SK-N-SH treated with all-trans-retinoic acid at 6 μM for 48 hours (cell line): ENCODE results near the gene DAGLA.
"Not testable (repeated sequence)": the region's sequence is repeated elsewhere in the genome, so short reads cannot be mapped to it uniquely, and the experiment has no call there.

Experiments used
- ATAC-seq: fragments of 200-7000 bp; cut with Tn5 transposase; 3 replicates; pipeline ENCODE4 v1.9.1; 2020; ENCODE audit warnings: mild to moderate bottlenecking, moderate library complexity
- ARNTL ChIP-seq: fragments of 450-650 bp; formaldehyde crosslinking; IDR thresholded peaks from 2 replicates; pipeline ENCODE4 v1.5.0; 2020; ENCODE audit warnings: low read depth, mild to moderate bottlenecking, moderate library complexity, borderline replicate concordance
- BACH2 ChIP-seq: fragments of 250-450 bp; sonication (Bioruptor Pico); IDR thresholded peaks from 2 replicates; pipeline ENCODE4 v1.9.0; 2021; ENCODE audit warnings: mild to moderate bottlenecking, borderline replicate concordance
- CSDC2 ChIP-seq: fragments of 250-450 bp; sonication (Bioruptor Pico); IDR thresholded peaks from 2 replicates; pipeline ENCODE4 v1.5.0; 2020; ENCODE audit warnings: mild to moderate bottlenecking, moderate library complexity
- ESRRG ChIP-seq: fragments of 250-450 bp; sonication (Bioruptor Pico); IDR thresholded peaks from 2 replicates; pipeline ENCODE4 v1.6.1; 2021; ENCODE audit warnings: mild to moderate bottlenecking
- ISL1 ChIP-seq: fragments of 250-450 bp; sonication (Bioruptor Pico); IDR thresholded peaks from 2 replicates; pipeline ENCODE4 v2.1.2; 2022; ENCODE audit warnings: mild to moderate bottlenecking, moderate library complexity
- PPARA ChIP-seq: fragments of 250-450 bp; sonication (Bioruptor Pico); IDR thresholded peaks from 2 replicates; pipeline ENCODE4 v1.5.0; 2020; ENCODE audit warnings: mild to moderate bottlenecking, borderline replicate concordance
- RARB ChIP-seq: fragments of 250-450 bp; sonication (Bioruptor Pico); IDR thresholded peaks from 2 replicates; pipeline ENCODE4 v1.8.0; 2021; ENCODE audit warnings: mild to moderate bottlenecking, moderate library complexity
- SNAI2 ChIP-seq: fragments of 250-450 bp; sonication (Bioruptor Pico); IDR thresholded peaks from 2 replicates; pipeline ENCODE4 v1.5.0; 2020; ENCODE audit warnings: mild to moderate bottlenecking, moderate library complexity
- TCF4 ChIP-seq: fragments of 250-450 bp; sonication (Bioruptor Pico); IDR thresholded peaks from 2 replicates; pipeline ENCODE4 v1.8.0; 2021; ENCODE audit warnings: mild to moderate bottlenecking, moderate library complexity, borderline replicate concordance
- TOX ChIP-seq: fragments of 250-450 bp; sonication (Bioruptor Pico); IDR thresholded peaks from 2 replicates; pipeline ENCODE4 v1.8.0; 2021; ENCODE audit warnings: mild to moderate bottlenecking, moderate library complexity, borderline replicate concordance
- ZC3H10 ChIP-seq: fragments of 250-450 bp; sonication (Bioruptor Pico); IDR thresholded peaks from 2 replicates; pipeline ENCODE4 v1.5.1; 2021; ENCODE audit warnings: mild to moderate bottlenecking, moderate library complexity
- ZFP3 ChIP-seq: fragments of 250-450 bp; sonication (Bioruptor Pico); IDR thresholded peaks from 2 replicates; pipeline ENCODE4 v1.5.0; 2020; ENCODE audit warnings: mild to moderate bottlenecking, moderate library complexity
- ZFP30 ChIP-seq: fragments of 450-650 bp; formaldehyde crosslinking; IDR thresholded peaks from 2 replicates; pipeline ENCODE4 v1.5.0; 2022; ENCODE audit warnings: mild to moderate bottlenecking, moderate library complexity
- ZNF565 ChIP-seq: fragments of 450-650 bp; formaldehyde crosslinking; conservative IDR thresholded peaks from 2 replicates; pipeline ENCODE4 v1.5.0; 2020; ENCODE audit warnings: low read depth, mild to moderate bottlenecking, moderate library complexity
- ZNF70 ChIP-seq: fragments of 450-650 bp; formaldehyde crosslinking; IDR thresholded peaks from 2 replicates; pipeline ENCODE4 v1.5.0; 2020; ENCODE audit warnings: mild to moderate bottlenecking, moderate library complexity
- ZNF8 ChIP-seq: fragments of 450-650 bp; formaldehyde crosslinking; IDR thresholded peaks from 2 replicates; pipeline ENCODE4 v1.5.0; 2020; ENCODE audit warnings: mild to moderate bottlenecking, moderate library complexity
- TF ChIP-seq, protein P1 (sequence below): fragments of 250-450 bp; sonication (Bioruptor Pico); IDR thresholded peaks from 2 replicates; pipeline ENCODE4 v1.5.1; 2020; ENCODE audit warnings: low read depth, mild to moderate bottlenecking, moderate library complexity
- TF ChIP-seq, protein P2 (sequence below): fragments of 250-450 bp; sonication (Bioruptor Pico); IDR thresholded peaks from 2 replicates; pipeline ENCODE4 v1.5.1; 2021; ENCODE audit warnings: mild to moderate bottlenecking, moderate library complexity
- TF ChIP-seq, protein P3 (sequence below): fragments of 250-450 bp; sonication (Bioruptor Pico); IDR thresholded peaks from 2 replicates; pipeline ENCODE4 v1.5.0; 2020; ENCODE audit warnings: mild to moderate bottlenecking, moderate library complexity

DAGLA gene

DNA sequence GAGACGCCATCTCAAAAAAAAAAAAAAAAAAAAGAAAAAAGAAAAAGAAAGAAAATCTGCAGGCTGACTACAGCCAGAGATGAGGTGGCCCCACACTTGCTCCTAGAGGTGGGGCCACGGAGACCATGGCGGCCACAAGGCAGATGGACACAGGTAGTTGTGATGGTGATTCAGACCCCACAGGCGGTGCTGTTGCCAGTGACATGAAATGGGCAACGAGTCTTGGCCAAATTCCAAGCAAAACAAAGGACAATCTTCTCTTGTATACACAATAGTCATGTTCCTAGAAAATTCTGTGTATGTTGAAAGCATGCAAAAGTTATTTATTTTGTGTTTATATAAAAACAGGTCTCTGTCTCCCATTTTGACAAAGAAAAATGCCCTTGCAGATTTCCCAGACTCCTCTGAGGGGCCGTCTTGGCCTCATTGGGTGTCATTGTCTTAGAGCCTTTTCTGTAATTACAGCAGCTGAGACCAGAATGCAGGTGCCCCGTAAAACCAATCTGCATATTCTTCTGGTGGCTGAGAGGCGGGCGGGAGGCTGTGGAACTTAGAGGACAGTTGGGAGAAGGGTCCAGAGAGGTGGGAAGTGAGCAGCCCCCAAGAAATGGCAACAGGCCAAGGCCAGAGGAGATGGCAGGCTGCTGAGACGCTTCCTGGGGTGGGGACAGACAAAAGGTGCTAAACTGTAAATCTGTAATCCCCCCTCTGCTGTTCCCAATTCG is 22.5 kb upstream of the DAGLA start:
- ATAC-seq: no peak
- TF ChIP-seq ZFP30 (CRISPR knock-in tag) (no peak), BACH2 (no peak), CSDC2 (CRISPR knock-in tag) (no peak), PPARA (no peak), TOX (no peak), ZNF565 (CRISPR knock-in tag) (no peak)
- TF ChIP-seq, protein P1, sequence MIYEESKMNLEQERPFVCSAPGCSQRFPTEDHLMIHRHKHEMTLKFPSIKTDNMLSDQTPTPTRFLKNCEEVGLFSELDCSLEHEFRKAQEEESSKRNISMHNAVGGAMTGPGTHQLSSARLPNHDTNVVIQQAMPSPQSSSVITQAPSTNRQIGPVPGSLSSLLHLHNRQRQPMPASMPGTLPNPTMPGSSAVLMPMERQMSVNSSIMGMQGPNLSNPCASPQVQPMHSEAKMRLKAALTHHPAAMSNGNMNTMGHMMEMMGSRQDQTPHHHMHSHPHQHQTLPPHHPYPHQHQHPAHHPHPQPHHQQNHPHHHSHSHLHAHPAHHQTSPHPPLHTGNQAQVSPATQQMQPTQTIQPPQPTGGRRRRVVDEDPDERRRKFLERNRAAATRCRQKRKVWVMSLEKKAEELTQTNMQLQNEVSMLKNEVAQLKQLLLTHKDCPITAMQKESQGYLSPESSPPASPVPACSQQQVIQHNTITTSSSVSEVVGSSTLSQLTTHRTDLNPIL (CRISPR knock-in tag): no peak
- TF ChIP-seq, protein P2, sequence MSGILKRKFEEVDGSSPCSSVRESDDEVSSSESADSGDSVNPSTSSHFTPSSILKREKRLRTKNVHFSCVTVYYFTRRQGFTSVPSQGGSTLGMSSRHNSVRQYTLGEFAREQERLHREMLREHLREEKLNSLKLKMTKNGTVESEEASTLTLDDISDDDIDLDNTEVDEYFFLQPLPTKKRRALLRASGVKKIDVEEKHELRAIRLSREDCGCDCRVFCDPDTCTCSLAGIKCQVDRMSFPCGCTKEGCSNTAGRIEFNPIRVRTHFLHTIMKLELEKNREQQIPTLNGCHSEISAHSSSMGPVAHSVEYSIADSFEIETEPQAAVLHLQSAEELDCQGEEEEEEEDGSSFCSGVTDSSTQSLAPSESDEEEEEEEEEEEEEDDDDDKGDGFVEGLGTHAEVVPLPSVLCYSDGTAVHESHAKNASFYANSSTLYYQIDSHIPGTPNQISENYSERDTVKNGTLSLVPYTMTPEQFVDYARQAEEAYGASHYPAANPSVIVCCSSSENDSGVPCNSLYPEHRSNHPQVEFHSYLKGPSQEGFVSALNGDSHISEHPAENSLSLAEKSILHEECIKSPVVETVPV (CRISPR knock-in tag): no peak

DNA sequence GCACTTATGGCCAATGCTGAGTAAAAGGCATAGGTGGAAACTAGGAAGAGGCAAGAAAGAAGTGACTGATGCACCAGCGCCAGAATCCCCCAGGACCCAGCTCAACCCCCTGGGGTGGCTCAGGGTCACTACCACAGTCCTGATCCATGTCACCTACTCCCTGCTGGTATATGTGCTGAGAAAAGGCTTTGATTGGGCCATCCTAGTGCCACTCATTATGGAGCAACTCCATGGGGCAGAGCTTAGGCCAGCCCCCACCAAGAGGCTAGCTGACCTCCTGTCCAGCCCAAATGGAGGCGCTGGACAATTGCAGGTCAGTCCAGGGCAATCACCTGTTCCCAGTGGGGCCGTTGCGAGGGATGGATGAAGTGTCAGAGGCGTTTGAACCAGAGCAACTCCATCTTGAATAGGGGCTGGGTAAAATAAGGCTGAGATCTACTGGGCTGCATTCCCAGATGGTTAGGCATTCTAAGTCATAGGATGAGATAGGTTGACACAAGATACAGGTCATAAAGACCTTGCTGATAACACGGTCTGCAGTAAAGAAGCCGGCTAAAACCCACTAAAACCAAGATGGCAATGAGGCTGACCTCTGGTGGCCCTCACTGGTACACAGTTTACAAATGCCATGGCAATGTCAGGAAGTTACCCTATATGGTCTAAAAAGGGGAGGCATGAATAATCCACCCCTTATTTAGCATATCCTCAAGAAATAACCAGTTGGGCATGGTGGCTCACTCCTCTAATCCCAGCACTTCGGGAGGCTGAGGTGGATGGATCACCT is 20.6 kb upstream of the DAGLA start:
- TF ChIP-seq ESRRG (CRISPR knock-in tag) (no peak), ZC3H10 (CRISPR knock-in tag) (no peak), BACH2 (no peak), RARB (no peak), ARNTL (CRISPR knock-in tag) (no peak), ZNF8 (no peak), SNAI2 (no peak), TOX (no peak), ZNF565 (CRISPR knock-in tag) (no peak), CSDC2 (CRISPR knock-in tag) (no peak), ZFP3 (CRISPR knock-in tag) (no peak), ZNF70 (CRISPR knock-in tag) (no peak)
- TF ChIP-seq, protein P3, sequence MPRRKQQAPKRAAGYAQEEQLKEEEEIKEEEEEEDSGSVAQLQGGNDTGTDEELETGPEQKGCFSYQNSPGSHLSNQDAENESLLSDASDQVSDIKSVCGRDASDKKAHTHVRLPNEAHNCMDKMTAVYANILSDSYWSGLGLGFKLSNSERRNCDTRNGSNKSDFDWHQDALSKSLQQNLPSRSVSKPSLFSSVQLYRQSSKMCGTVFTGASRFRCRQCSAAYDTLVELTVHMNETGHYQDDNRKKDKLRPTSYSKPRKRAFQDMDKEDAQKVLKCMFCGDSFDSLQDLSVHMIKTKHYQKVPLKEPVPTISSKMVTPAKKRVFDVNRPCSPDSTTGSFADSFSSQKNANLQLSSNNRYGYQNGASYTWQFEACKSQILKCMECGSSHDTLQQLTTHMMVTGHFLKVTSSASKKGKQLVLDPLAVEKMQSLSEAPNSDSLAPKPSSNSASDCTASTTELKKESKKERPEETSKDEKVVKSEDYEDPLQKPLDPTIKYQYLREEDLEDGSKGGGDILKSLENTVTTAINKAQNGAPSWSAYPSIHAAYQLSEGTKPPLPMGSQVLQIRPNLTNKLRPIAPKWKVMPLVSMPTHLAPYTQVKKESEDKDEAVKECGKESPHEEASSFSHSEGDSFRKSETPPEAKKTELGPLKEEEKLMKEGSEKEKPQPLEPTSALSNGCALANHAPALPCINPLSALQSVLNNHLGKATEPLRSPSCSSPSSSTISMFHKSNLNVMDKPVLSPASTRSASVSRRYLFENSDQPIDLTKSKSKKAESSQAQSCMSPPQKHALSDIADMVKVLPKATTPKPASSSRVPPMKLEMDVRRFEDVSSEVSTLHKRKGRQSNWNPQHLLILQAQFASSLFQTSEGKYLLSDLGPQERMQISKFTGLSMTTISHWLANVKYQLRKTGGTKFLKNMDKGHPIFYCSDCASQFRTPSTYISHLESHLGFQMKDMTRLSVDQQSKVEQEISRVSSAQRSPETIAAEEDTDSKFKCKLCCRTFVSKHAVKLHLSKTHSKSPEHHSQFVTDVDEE (CRISPR knock-in tag): no peak
- ATAC-seq: no peak

DNA sequence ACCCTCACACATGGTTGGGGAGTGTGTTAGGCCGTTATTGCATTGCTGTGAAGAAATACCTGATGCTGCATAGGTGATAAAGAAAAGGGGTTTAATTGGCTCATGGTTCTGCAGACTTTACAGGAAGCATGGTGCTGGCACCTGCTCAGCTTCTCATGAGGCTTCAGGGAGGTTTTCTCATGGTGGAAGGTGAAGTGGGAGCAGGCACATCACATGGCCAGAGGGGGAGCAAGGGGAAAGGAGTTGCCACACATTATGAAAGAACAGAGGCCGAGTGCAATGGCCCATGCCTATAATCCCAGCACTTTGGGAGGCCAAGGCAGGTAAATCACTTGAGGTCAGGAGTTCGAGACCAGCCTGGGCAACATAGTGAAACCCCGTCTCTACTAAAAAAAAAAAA is 19.2 kb upstream of the DAGLA start:
- not testable (repeated sequence) for ATAC-seq

DNA sequence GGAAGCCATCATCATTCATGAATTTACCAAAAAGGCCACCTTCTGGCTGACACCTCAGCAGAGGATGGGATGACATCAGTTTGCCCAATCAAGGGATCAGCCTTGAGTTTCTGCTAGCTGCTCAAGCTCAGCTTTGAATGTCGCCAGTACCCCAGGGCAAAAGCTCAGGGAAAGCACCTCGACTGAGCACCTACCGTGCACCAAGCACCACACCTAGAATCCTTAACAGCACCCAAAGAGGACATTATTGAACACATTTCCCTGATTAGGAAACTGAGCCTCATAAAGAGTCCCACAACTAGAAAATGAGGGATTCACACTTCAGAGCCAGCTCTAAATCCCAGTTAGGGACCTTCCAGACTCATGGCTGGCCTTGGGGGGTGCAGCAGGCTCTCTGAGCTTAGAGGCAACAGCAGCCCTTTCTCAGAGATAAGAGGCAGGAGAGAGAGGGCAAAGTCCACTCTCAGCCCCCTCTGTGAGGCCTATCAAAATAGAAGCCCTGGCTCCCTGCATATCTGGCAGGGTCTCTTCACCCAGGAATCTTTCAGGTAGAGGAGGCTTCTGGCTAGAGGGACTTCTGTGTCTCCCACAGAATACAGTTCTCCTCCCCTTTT is 13.4 kb upstream of the DAGLA start:
- ATAC-seq: no peak
- TF ChIP-seq ISL1 (no peak), CSDC2 (CRISPR knock-in tag) (no peak), BACH2 (no peak), TCF4 (CRISPR knock-in tag) (no peak), PPARA (no peak)
- TF ChIP-seq, protein P2 (CRISPR knock-in tag): no peak
- TF ChIP-seq, protein P3 (CRISPR knock-in tag): no peak
